ENCODE data around the gene ITGA3. TPM values are rescaled to one million over a fixed set of nuclear protein-coding genes. Genes with fewer than 3 reads are reported as not detected.

The ITGA3 gene
- polyA plus RNA-seq, 1 of the 3 experiments (the other 2 are of a cell fraction): 766 TPM

DNA sequence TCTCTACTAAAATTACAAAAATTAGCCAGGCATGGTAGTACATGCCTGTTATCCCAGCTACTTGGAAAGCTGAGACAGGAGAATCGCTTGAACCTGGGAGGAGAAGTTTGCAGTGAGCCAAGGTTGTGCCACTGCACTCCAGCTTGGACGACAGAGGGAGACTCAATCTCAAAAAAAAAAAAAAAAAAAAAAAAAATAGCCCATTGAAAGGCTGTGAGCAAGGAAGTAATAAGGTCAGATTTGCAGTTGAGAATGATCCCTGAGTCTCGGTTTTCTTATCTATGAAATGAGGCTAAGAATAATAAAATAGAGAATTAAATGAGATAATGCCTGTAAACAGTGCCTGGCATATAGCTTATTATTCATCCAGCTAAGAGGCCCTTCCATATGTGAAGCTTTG, 37.9 kb downstream of the ITGA3 start:
- Histone ChIP-seq H3K36me3 (replicated peaks in 1 of 2; ENCODE audit: control insufficient read depth in 1 of 2, insufficient read depth in 2 of 2, low read length in 1 of 2) (peaks cover 29 to 38% of the 10 kb centered on the region in 2 experiments), H3K9ac (peak overlapping the region; percentile 32; the same call in 1 of the 2 replicates), H3K9me3 (no peaks in the 10 kb centered on the region), H3K4me2 (peak overlapping the region; percentile 100), H3K27ac (ENCODE audit: low read depth in 2 of 2, low read length in 1 of 2) (peak overlapping the region; percentile 64 to 77; a peak in 3 of 4 replicates), H4K20me1 (ENCODE audit: insufficient read depth) (peaks cover 47% of the 10 kb centered on the region), H3K4me3 (ENCODE audit: low read depth in 2 of 2, low read length in 1 of 2) (peak overlapping the region in 1 of 2 experiments; percentile 75; a peak in 1 of 4 replicates), H3F3A (replicated peaks; ENCODE audit: insufficient read depth) (peaks cover 67% of the 10 kb centered on the region), H3K9me2 (no peaks in the 10 kb centered on the region), H2AFZ (ENCODE audit: low read depth) (peak overlapping the region; percentile 77; the same call in 1 of the 2 replicates), H3K27me3 (ENCODE audit: insufficient read depth) (no peaks in the 10 kb centered on the region), H3K79me2 (ENCODE audit: insufficient read depth) (peaks cover under 1% of the 10 kb centered on the region; the same call in 1 of the 2 replicates), H3K4me1 (ENCODE audit: control insufficient read depth in 1 of 2, insufficient read depth in 2 of 2, low read depth in 1 of 2, low read length in 1 of 2) (peaks cover 3 to 18% of the 10 kb centered on the region in 2 experiments; a peak in 1 of 4 replicates)
- WGBS (ENCODE audit: low lambda C conversion rate): 18% methylated on average over 3 of the region's 3 CpGs
- DNase-seq: no peak
- TF ChIP-seq EP300 (IDR thresholded peaks at IDR 0.05; ENCODE audit: borderline replicate concordance in 1 of 2, low read depth in 1 of 2, low read length in 1 of 2) (no peak), ELF1 (IDR thresholded peaks at IDR 0.05) (0 out of 2 replicates have a peak, but pooled peaks have one; percentile 2)
- ChIA-PET CTCF (interaction anchor here (0.7 to 15.0 kb wide), 76 partner anchors 9 to 315 kb away, joined by 3 to 297 read pairs (median 7); partner anchors contain the start of genes COL1A1, ITGA3, KAT7 and PPP1R9B), POLR2A (interaction anchor here (0.9 to 2.2 kb wide), 10 partner anchors 18 to 84 kb away, joined by 3 to 16 read pairs (median 6); partner anchors contain the start of gene SAMD14)

GRCh38 chr17:50094243-50094752, 38.4 kb downstream of the ITGA3 start:
- CTCF ChIA-PET: interaction anchor here (0.6 to 15.0 kb wide), 88 partner anchors 9 to 395 kb away, joined by 3 to 297 read pairs (median 6); partner anchors contain the start of genes COL1A1, ITGA3, KAT7 and PPP1R9B
- POLR2A ChIA-PET: interaction anchor here (0.9 to 2.2 kb wide), 10 partner anchors 17 to 84 kb away, joined by 3 to 16 read pairs (median 6); partner anchors contain the start of gene SAMD14
- Histone ChIP-seq H3K27me3 (ENCODE audit: insufficient read depth) (no peaks in the 10 kb centered on the region), H3K9me2 (no peaks in the 10 kb centered on the region), H3K9ac (peak overlapping the region; percentile 32; the same call in 1 of the 2 replicates), H3K27ac (ENCODE audit: low read depth in 2 of 2, low read length in 1 of 2) (peak overlapping the region; percentile 64 to 77), H3K4me1 (ENCODE audit: control insufficient read depth in 1 of 2, insufficient read depth in 2 of 2, low read depth in 1 of 2, low read length in 1 of 2) (peaks cover 3 to 18% of the 10 kb centered on the region in 2 experiments; a peak in 1 of 4 replicates), H3K9me3 (no peaks in the 10 kb centered on the region), H3K4me2 (peak overlapping the region; percentile 100), H3K79me2 (ENCODE audit: insufficient read depth) (no peaks in the 10 kb centered on the region), H3K4me3 (ENCODE audit: low read depth in 2 of 2, low read length in 1 of 2) (peak overlapping the region; percentile 75 to 84), H4K20me1 (ENCODE audit: insufficient read depth) (peaks cover 42% of the 10 kb centered on the region), H3F3A (replicated peaks; ENCODE audit: insufficient read depth) (peaks cover 62% of the 10 kb centered on the region), H2AFZ (ENCODE audit: low read depth) (peak overlapping the region; percentile 77), H3K36me3 (replicated peaks in 1 of 2; ENCODE audit: control insufficient read depth in 1 of 2, insufficient read depth in 2 of 2, low read length in 1 of 2) (peaks cover 24 to 37% of the 10 kb centered on the region in 2 experiments)
- peak; percentile 91 for DNase-seq
- WGBS (ENCODE audit: low lambda C conversion rate): 3% methylated on average over 21 of the region's 21 CpGs
- no peak for TF ChIP-seq FOXM1 (IDR thresholded peaks at IDR 0.05; ENCODE audit: low read depth)
- 0 out of 2 replicates have a peak, but pooled peaks have one; percentile 49 for TF ChIP-seq RCOR1 (IDR thresholded peaks at IDR 0.05; ENCODE audit: low read length)
- TF ChIP-seq NFIC (IDR thresholded peaks at IDR 0.05; ENCODE audit: borderline replicate concordance): no peak
- TF ChIP-seq RAD21 (IDR thresholded peaks at IDR 0.05; ENCODE audit: low read length): peak; percentile 71
- TF ChIP-seq JUND (IDR thresholded peaks at IDR 0.05): 0 out of 2 replicates have a peak, but pooled peaks have one; percentile 26
- TF ChIP-seq FOXJ3 (CRISPR knock-in tag; IDR thresholded peaks at IDR 0.05): no peak
- no peak for TF ChIP-seq MEF2A (IDR thresholded peaks at IDR 0.05; ENCODE audit: borderline replicate concordance, low read depth)
- TF ChIP-seq, protein P1, sequence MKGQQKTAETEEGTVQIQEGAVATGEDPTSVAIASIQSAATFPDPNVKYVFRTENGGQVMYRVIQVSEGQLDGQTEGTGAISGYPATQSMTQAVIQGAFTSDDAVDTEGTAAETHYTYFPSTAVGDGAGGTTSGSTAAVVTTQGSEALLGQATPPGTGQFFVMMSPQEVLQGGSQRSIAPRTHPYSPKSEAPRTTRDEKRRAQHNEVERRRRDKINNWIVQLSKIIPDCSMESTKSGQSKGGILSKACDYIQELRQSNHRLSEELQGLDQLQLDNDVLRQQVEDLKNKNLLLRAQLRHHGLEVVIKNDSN (IDR thresholded peaks at IDR 0.05; ENCODE audit: borderline replicate concordance, low read depth): no peak
- peak; percentile 71 for TF ChIP-seq MXI1 (IDR thresholded peaks at IDR 0.05; ENCODE audit: low read depth, low read length)
- no peak for TF ChIP-seq FOSL2 (IDR thresholded peaks at IDR 0.05; ENCODE audit: borderline replicate concordance, low read depth)
- TF ChIP-seq MAX (IDR thresholded peaks at IDR 0.05; ENCODE audit: low read depth): peak; percentile 63; the same call in 1 of the 2 replicates
- TF ChIP-seq, protein P2, sequence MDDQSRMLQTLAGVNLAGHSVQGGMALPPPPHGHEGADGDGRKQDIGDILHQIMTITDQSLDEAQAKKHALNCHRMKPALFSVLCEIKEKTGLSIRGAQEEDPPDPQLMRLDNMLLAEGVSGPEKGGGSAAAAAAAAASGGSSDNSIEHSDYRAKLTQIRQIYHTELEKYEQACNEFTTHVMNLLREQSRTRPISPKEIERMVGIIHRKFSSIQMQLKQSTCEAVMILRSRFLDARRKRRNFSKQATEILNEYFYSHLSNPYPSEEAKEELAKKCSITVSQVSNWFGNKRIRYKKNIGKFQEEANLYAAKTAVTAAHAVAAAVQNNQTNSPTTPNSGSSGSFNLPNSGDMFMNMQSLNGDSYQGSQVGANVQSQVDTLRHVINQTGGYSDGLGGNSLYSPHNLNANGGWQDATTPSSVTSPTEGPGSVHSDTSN (IDR thresholded peaks at IDR 0.05): peak; percentile 38
- no peak for TF ChIP-seq IRF3 (IDR thresholded peaks at IDR 0.05; ENCODE audit: low read depth, low read length)
- peak; percentile 71 for TF ChIP-seq SMC3 (IDR thresholded peaks at IDR 0.05; ENCODE audit: low read depth, low read length)
- no peak for TF ChIP-seq RFX5 (IDR thresholded peaks at IDR 0.05; ENCODE audit: low read length)
- no peak; the same call in 1 of the 2 replicates for TF ChIP-seq POLR2AphosphoS5 (IDR thresholded peaks at IDR 0.05; ENCODE audit: low read depth, low read length)
- TF ChIP-seq, protein P3, sequence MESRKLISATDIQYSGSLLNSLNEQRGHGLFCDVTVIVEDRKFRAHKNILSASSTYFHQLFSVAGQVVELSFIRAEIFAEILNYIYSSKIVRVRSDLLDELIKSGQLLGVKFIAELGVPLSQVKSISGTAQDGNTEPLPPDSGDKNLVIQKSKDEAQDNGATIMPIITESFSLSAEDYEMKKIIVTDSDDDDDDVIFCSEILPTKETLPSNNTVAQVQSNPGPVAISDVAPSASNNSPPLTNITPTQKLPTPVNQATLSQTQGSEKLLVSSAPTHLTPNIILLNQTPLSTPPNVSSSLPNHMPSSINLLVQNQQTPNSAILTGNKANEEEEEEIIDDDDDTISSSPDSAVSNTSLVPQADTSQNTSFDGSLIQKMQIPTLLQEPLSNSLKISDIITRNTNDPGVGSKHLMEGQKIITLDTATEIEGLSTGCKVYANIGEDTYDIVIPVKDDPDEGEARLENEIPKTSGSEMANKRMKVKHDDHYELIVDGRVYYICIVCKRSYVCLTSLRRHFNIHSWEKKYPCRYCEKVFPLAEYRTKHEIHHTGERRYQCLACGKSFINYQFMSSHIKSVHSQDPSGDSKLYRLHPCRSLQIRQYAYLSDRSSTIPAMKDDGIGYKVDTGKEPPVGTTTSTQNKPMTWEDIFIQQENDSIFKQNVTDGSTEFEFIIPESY (IDR thresholded peaks at IDR 0.05; ENCODE audit: borderline replicate concordance, low read depth): no peak
- no peak for TF ChIP-seq YY1 (IDR thresholded peaks at IDR 0.05; ENCODE audit: low read depth)
- TF ChIP-seq CHD2 (IDR thresholded peaks at IDR 0.05; ENCODE audit: low read length, partially characterized antibody): peak; percentile 71
- TF ChIP-seq GABPA (IDR thresholded peaks at IDR 0.05; ENCODE audit: low read depth): no peak
- TF ChIP-seq EZH2phosphoT487 (IDR thresholded peaks at IDR 0.05; ENCODE audit: borderline replicate concordance, low read depth): no peak
